ENCODE results near the gene FAM156A. TPM values are rescaled to one million over a fixed set of nuclear protein-coding genes. Genes with fewer than 3 reads are reported as not detected.
A peak's percentile ranks its signal among the peaks of the same experiment; 100 is the strongest.
"Not testable (repeated sequence)": the region's sequence is repeated elsewhere in the genome, so short reads cannot be mapped to it uniquely, and the experiment has no call there.

Gene FAM156A
- total and polyA plus RNA-seq, 4 donors = 15.7 to 64.8 (median 40.2) TPM

DNA sequence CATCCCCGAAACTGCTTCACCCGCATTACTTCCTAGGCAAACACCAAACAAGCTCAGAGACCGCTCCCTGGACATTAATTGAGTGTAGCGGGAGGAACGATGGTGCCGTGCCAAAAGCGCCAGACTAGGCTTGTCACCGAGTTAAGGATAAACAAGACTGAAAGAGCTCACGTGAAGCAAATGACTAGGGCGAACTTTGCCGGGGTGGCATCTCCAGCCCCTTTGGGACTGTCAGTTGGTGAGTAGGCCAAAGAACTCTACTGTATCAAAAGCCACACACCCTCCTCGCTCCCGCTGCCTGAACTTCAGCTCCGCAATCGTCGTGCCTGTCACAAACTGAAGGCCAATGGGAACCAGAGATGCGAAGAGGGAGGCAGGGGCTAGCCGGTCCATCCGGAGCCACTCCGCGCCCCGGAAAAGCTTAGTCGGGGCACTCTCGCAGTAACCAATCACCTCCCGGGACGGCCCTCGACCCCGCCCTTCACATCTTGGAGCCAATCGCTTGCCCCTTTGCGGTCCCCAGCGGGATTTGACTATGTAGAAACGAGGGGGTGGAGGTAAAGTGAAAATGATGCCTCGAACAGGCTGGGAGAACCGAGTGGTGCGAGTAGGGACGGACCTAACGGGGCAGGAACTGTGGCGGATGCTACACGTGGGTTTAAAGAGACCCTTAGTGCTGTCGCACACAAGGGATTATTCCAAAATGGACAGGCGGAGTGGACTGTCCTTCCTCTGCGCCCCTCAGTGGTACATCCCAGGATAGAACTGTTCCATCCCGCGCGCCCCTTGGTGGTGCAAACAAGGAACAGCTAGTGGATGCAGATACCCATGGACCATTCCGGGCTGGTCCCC lies 37.0 kb upstream of the FAM156A start:
- peak overlapping the region; percentile 96 for H3K27ac ChIP-seq (ENCODE audit: low read depth, low read length)
- H3K27me3 ChIP-seq (ENCODE audit: control insufficient read depth, insufficient read depth, low read length) = peaks cover 13% of the 10 kb centered on the region

DNA sequence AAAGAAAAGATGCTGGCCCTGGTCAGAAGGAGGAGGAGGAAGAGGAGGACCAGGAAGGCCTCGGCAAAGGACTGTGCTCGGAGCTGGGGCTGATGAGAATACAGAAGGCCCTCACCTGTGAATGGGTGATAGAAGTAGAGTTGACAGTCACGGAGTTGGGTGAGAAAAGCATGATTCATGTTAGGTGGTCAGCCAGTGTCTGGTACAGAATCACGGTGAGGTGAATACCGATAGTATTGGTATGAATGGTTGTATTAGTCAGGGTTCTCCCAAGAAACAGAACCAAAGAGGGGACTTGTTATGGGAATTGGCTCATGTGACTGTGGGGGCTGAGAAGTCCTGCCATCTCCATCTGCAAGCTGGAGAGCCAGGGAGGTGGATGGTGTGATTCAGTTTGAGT lies 32.5 kb upstream of the FAM156A start:
- 79% methylated on average over 5 of the region's 5 CpGs for WGBS (ENCODE audit: insufficient coverage)

More for the DNA sequence above, 37.0 kb upstream of the FAM156A start:
- peak; percentile 81 to 98 (median 86) for DNase-seq (ENCODE audit: low read depth in 4 of 6, low spot score in 6 of 6)
- H3K4me1 ChIP-seq (ENCODE audit: control insufficient read depth, insufficient read depth, low read length) = peaks cover 14% of the 10 kb centered on the region
- WGBS (ENCODE audit: insufficient coverage) = 23% methylated on average over 45 of the region's 46 CpGs
- no peaks in the 10 kb centered on the region for H3K36me3 ChIP-seq (ENCODE audit: control insufficient read depth, insufficient read depth, low read length)
- H3K4me3 ChIP-seq (ENCODE audit: low read depth, low read length) = peak overlapping the region; percentile 74
- H3K9me3 ChIP-seq (ENCODE audit: control insufficient read depth, insufficient read depth, low read length) = no peaks in the 10 kb centered on the region

DNA sequence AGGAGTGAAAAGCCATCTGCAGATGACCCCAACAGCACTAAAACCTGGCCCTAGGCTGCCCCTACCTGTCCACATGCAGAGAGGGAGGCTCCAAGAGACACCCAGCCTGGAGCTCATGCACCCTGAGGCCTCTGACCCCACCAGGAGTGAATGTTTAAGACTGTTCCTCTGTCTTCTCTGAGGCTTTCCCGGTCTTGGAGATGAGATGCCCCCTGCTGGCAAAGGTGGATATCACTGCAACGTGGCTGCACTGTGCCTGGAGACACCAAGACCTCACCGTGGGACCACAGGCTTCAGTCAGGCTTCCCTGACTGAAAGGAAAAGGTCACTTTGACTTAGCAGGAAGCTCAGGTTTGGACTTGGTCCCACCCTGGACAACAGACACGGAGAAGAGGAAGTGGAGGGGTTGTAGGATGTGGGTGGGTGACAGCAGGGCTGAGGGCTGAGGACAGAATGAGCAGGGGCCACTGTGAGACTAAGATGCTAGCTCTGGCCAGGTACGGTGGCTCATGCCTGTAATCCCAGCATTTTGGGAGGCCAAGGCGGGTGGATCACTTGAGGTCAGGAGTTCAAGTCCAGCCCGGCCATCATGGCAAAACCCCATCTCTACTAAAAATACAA lies 31.8 kb upstream of the FAM156A start:
- 20% methylated on average over 5 of the region's 7 CpGs for WGBS (ENCODE audit: insufficient coverage)
- H3K4me1 ChIP-seq (ENCODE audit: control insufficient read depth, insufficient read depth, low read length) = peaks cover 16% of the 10 kb centered on the region
- not testable (repeated sequence) for H3K4me3 ChIP-seq (ENCODE audit: low read depth, low read length); H3K36me3 ChIP-seq (ENCODE audit: control insufficient read depth, insufficient read depth, low read length); H3K27ac ChIP-seq (ENCODE audit: low read depth, low read length); H3K9me3 ChIP-seq (ENCODE audit: control insufficient read depth, insufficient read depth, low read length); H3K27me3 ChIP-seq (ENCODE audit: control insufficient read depth, insufficient read depth, low read length)
- DNase-seq (ENCODE audit: low read depth in 4 of 6, low spot score in 6 of 6) = peak in 2 of 6 donors; percentile 48 to 52

More for the DNA sequence above, 32.5 kb upstream of the FAM156A start:
- peaks cover 7% of the 10 kb centered on the region for H3K27me3 ChIP-seq (ENCODE audit: control insufficient read depth, insufficient read depth, low read length)
- no peak overlapping the region for H3K4me3 ChIP-seq (ENCODE audit: low read depth, low read length)
- H3K9me3 ChIP-seq (ENCODE audit: control insufficient read depth, insufficient read depth, low read length) = no peaks in the 10 kb centered on the region
- peaks cover 6% of the 10 kb centered on the region for H3K36me3 ChIP-seq (ENCODE audit: control insufficient read depth, insufficient read depth, low read length)
- no peak overlapping the region for H3K27ac ChIP-seq (ENCODE audit: low read depth, low read length)
- DNase-seq (ENCODE audit: low read depth in 4 of 6, low spot score in 6 of 6) = no peak
- H3K4me1 ChIP-seq (ENCODE audit: control insufficient read depth, insufficient read depth, low read length) = peaks cover 17% of the 10 kb centered on the region

DNA sequence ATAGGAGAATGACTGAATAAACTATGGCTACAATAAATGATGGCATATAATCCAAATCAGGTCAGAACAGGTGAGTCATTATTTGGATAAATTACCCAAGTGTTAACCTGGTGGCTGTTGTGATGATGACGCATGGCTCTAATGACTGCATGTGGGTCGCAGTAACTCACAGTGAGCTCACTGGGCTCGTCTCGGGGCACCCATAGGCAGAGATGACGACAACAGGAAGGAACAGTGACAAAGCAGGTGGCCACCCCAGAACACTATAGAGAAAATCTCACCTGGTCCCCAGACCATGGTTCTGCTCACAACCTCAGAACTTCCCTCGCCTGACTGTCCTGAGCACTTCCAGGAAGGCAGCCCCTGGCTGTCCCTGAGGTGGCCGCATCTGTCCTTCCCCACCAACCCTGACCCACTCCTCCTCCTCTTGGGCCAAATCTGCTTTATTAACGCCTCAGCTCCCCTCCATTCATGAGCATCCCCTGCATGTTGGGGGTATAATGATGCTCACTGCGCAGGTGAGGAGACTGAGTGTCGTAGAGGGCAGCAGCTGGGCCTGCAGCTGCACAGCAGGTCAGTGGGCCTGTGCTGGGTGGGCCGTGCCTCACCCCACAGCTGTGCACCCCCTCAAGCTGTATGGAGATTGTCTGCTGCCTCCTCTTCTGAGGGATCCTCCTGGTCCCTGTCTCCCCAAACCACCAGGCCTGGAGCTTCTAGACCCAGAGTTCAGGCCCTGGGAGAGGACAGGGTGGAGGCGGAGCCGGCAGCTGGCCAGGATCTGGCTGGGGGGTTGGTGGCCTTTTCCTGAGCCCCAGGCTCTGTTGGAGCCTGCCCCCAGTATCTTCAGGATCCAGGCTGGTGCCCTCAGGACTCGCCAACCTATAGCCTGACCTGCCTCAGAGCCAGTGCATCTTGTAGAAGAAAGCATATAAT lies 30.9 kb upstream of the FAM156A start:
- H3K27ac ChIP-seq (ENCODE audit: low read depth, low read length) = no peak overlapping the region
- WGBS (ENCODE audit: insufficient coverage) = 75% methylated on average over 11 of the region's 14 CpGs
- peaks cover 8% of the 10 kb centered on the region for H3K27me3 ChIP-seq (ENCODE audit: control insufficient read depth, insufficient read depth, low read length)
- H3K36me3 ChIP-seq (ENCODE audit: control insufficient read depth, insufficient read depth, low read length) = peaks cover 6% of the 10 kb centered on the region
- H3K9me3 ChIP-seq (ENCODE audit: control insufficient read depth, insufficient read depth, low read length) = no peaks in the 10 kb centered on the region
- no peak overlapping the region for H3K4me3 ChIP-seq (ENCODE audit: low read depth, low read length)
- H3K4me1 ChIP-seq (ENCODE audit: control insufficient read depth, insufficient read depth, low read length) = peaks cover 14% of the 10 kb centered on the region
- DNase-seq (ENCODE audit: low read depth in 4 of 6, low spot score in 6 of 6) = no peak

DNA sequence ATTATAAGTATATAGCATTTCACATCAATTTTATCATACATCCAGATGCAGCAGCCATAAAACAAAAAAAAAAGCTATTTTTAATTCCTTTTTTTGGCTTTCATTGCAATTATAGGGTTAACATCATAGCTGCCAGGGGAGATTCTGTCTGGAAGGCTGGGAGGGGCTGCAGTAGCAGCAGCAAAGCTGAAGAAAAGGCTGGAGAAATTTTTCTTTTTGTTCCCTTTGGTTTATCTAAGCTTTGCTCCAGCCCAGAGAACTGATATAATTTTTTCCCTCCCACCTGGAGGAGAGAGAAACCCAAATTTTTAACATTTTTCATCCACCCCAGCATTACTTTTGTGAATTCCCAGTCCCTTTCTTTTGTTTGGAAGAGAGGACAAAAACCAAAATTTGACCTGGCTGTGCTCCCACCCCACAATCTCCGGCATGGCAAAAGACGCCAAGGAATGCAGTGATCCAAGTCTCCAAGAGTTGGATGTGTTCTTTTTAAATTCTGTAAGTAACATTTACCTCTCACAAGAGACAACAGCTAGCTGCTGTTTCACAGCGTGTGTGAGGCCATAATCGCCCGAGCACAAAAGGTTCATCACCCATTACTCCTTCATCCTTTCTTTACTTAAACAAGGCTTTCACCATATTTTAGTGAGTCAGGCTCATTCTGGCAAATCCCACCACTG lies 25.1 kb upstream of the FAM156A start:
- H3K27ac ChIP-seq (ENCODE audit: low read depth, low read length) = peak overlapping the region; percentile 70
- peak overlapping the region; percentile 29 for H3K4me3 ChIP-seq (ENCODE audit: low read depth, low read length)
- no peaks in the 10 kb centered on the region for H3K36me3 ChIP-seq (ENCODE audit: control insufficient read depth, insufficient read depth, low read length)
- 16% methylated on average over 3 of the region's 5 CpGs for WGBS (ENCODE audit: insufficient coverage)
- peaks cover 4% of the 10 kb centered on the region for H3K4me1 ChIP-seq (ENCODE audit: control insufficient read depth, insufficient read depth, low read length)
- no peaks in the 10 kb centered on the region for H3K9me3 ChIP-seq (ENCODE audit: control insufficient read depth, insufficient read depth, low read length)
- peaks cover 25% of the 10 kb centered on the region for H3K27me3 ChIP-seq (ENCODE audit: control insufficient read depth, insufficient read depth, low read length)
- peak in 2 of 6 donors; percentile 53 to 69 for DNase-seq (ENCODE audit: low read depth in 4 of 6, low spot score in 6 of 6)

DNA sequence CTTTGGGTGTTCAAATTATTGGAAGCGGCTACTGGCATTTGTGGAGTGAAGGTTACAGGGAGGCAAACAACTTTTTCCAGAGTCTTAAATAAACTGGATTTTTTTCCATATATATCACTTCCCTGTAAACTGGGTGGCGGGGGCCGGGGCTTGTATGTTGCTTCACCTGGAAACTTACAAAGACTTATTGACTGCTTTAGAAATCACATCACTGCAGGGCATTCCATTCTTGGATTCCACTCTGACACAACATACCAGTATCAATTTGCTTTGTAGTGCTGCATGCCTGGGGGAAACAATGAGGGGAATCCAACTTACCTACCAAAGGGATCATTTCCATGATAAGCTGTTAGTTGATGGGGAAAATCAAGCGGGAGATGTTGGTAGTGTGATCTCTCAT lies 21.7 kb upstream of the FAM156A start:
- no peaks in the 10 kb centered on the region for H3K36me3 ChIP-seq (ENCODE audit: control insufficient read depth, insufficient read depth, low read length)

DNA sequence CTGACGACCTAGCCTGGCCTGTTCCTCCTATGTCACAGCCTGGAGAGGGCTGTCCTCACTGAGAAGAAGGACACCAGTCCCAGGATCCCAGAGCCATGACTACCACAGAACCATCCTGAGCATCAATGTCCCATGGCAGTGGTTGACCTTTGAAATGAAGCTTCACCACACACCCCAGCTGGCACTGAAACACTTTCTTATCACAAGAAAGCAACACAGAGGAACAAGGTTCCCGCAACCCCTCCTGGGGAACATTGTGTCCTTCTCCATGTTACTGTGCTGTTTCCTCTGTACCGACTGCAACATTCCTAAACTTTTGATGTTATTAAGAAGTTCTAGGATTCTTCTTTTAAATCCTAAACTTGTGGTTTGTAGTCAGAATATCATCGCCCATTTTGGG lies 21.2 kb upstream of the FAM156A start:
- no peaks in the 10 kb centered on the region for H3K36me3 ChIP-seq (ENCODE audit: control insufficient read depth, insufficient read depth, low read length)
- WGBS (ENCODE audit: insufficient coverage) = 31% methylated on average over 1 of the region's 4 CpGs
- H3K27ac ChIP-seq (ENCODE audit: low read depth, low read length) = no peak overlapping the region
- H3K4me3 ChIP-seq (ENCODE audit: low read depth, low read length) = no peak overlapping the region
- peaks cover 4% of the 10 kb centered on the region for H3K4me1 ChIP-seq (ENCODE audit: control insufficient read depth, insufficient read depth, low read length)
- H3K9me3 ChIP-seq (ENCODE audit: control insufficient read depth, insufficient read depth, low read length) = no peaks in the 10 kb centered on the region
- DNase-seq (ENCODE audit: low read depth in 4 of 6, low spot score in 6 of 6) = no peak
- peaks cover 36% of the 10 kb centered on the region for H3K27me3 ChIP-seq (ENCODE audit: control insufficient read depth, insufficient read depth, low read length)

More for the DNA sequence above, 21.7 kb upstream of the FAM156A start:
- peaks cover 4% of the 10 kb centered on the region for H3K4me1 ChIP-seq (ENCODE audit: control insufficient read depth, insufficient read depth, low read length)
- no peak overlapping the region for H3K4me3 ChIP-seq (ENCODE audit: low read depth, low read length)
- 65% methylated on average over 2 of the region's 4 CpGs for WGBS (ENCODE audit: insufficient coverage)
- no peak for DNase-seq (ENCODE audit: low read depth in 4 of 6, low spot score in 6 of 6)
- no peak overlapping the region for H3K27ac ChIP-seq (ENCODE audit: low read depth, low read length)
- H3K27me3 ChIP-seq (ENCODE audit: control insufficient read depth, insufficient read depth, low read length) = peaks cover 36% of the 10 kb centered on the region
- H3K9me3 ChIP-seq (ENCODE audit: control insufficient read depth, insufficient read depth, low read length) = no peaks in the 10 kb centered on the region

DNA sequence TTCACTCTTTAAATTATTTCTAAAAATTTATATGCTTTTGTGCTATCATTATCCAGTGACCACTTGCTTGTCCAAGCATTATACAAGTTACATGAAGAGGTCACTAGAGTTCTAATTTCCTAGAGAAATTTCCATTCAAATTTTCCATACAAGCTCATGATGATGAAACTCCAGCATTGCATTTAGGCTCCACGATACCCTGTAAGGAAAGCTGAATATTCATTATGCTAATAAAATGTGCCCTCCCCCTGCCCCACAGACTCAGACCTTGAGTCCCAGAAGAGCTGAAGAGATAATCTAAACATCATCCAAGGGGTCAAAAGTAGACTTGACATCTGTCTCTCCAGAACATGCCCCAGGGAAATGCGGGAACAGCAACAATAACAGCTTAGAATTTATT lies 19.6 kb upstream of the FAM156A start:
- no peaks in the 10 kb centered on the region for H3K36me3 ChIP-seq (ENCODE audit: control insufficient read depth, insufficient read depth, low read length)
- 71% methylated on average over 1 of the region's 2 CpGs for WGBS (ENCODE audit: insufficient coverage)
- H3K9me3 ChIP-seq (ENCODE audit: control insufficient read depth, insufficient read depth, low read length) = no peaks in the 10 kb centered on the region
- DNase-seq (ENCODE audit: low read depth in 4 of 6, low spot score in 6 of 6) = no peak
- H3K4me3 ChIP-seq (ENCODE audit: low read depth, low read length) = no peak overlapping the region
- H3K27me3 ChIP-seq (ENCODE audit: control insufficient read depth, insufficient read depth, low read length) = peaks cover 29% of the 10 kb centered on the region
- no peak overlapping the region for H3K27ac ChIP-seq (ENCODE audit: low read depth, low read length)
- H3K4me1 ChIP-seq (ENCODE audit: control insufficient read depth, insufficient read depth, low read length) = no peaks in the 10 kb centered on the region

DNA sequence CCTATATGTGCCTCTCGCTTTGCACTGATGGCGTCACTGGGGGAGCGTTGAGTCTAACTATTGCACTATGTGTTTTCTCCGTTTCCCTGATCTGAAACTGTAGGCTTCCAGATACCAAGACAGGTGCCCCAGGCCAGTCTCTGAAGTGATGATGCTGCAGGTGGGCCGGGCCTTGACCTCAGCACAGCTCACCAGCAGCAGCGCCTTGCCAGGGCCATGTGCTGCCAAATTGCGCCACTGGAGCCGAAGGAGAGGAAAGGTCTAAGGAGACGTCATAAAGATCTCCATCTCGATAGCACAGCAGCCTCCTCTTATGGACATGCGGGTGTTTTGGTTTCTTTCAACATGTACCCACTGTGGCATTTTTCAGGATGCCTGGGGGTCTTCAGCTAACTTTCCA lies 17.3 kb upstream of the FAM156A start:
- H3K36me3 ChIP-seq (ENCODE audit: control insufficient read depth, insufficient read depth, low read length); H3K4me1 ChIP-seq (ENCODE audit: control insufficient read depth, insufficient read depth, low read length); H3K9me3 ChIP-seq (ENCODE audit: control insufficient read depth, insufficient read depth, low read length); H3K27ac ChIP-seq (ENCODE audit: low read depth, low read length); H3K4me3 ChIP-seq (ENCODE audit: low read depth, low read length); DNase-seq (ENCODE audit: low read depth in 4 of 6, low spot score in 6 of 6): not testable (repeated sequence)
- H3K27me3 ChIP-seq (ENCODE audit: control insufficient read depth, insufficient read depth, low read length) = peaks cover 22% of the 10 kb centered on the region
- WGBS (ENCODE audit: insufficient coverage) = 100% methylated on average over 1 of the region's 11 CpGs
